ENCODE data around the gene CEP55. TPM values are rescaled to one million over a fixed set of nuclear protein-coding genes. Genes with fewer than 3 reads are reported as not detected.
A peak's percentile ranks its signal among the peaks of the same experiment; 100 is the strongest.

CEP55 gene
- total and polyA plus RNA-seq, 2 of the 8 experiments (the other 6 are each of a cell fraction or from before 2014, with no cell fraction given), result 7.0 to 19.6 TPM

- Histone ChIP-seq H3K14ac (ENCODE audit: insufficient read length) (no peak overlapping the region), H3K9me3 (ENCODE audit: insufficient read depth in 2 of 2, low read depth in 1 of 2, low read length in 1 of 2) (no peaks in the 10 kb centered on the region), H3K79me2 (ENCODE audit: control insufficient read depth in 1 of 2, insufficient read depth in 2 of 2, low read length in 2 of 2) (no peaks in the 10 kb centered on the region), H2BK120ac (replicated peaks; ENCODE audit: low read depth, low read length) (no peak overlapping the region), H4K91ac (replicated peaks; ENCODE audit: insufficient read length, low read length) (no peak overlapping the region), H2BK12ac (ENCODE audit: low read depth, low read length) (0 out of 2 replicates have a peak overlapping the region, but pooled peaks have one; percentile 62), H4K20me1 (replicated peaks in 1 of 2; ENCODE audit: control insufficient read depth in 1 of 2, insufficient read depth in 2 of 2, low read length in 2 of 2) (no peaks in the 10 kb centered on the region), H4K8ac (ENCODE audit: extremely low read depth, insufficient read depth, low read length) (no peak overlapping the region; the same call in 1 of the 2 replicates), H4K5ac (ENCODE audit: insufficient read length, low read depth, low read length) (no peak overlapping the region), H2BK5ac (ENCODE audit: low read depth, low read length) (no peak overlapping the region), H3K4ac (replicated peaks; ENCODE audit: insufficient read length, low read depth, low read length) (no peak overlapping the region), H3K27ac (ENCODE audit: low read depth, low read length) (no peak overlapping the region), H2AK5ac (ENCODE audit: low read depth, low read length) (peak overlapping the region; percentile 88; the same call in 1 of the 2 replicates), H3K9ac (replicated peaks in 1 of 4; ENCODE audit: extremely low read depth in 1 of 4, low read depth in 3 of 4, low read length in 3 of 4) (no peak overlapping the region), H3K36me3 (ENCODE audit: control insufficient read depth in 2 of 4, insufficient read depth in 4 of 4, low read length in 3 of 4) (no peaks in the 10 kb centered on the region), H3K4me2 (ENCODE audit: insufficient read depth in 1 of 2, low read depth in 2 of 2, low read length in 2 of 2) (no peak overlapping the region), H3K23me2 (ENCODE audit: low read depth, low read length) (no peaks in the 10 kb centered on the region), H3K4me1 (replicated peaks in 1 of 4; ENCODE audit: control insufficient read depth in 3 of 4, insufficient read depth in 4 of 4, low read length in 3 of 4) (peaks cover 0 to 3% (median 1%) of the 10 kb centered on the region in 4 experiments; a peak in 3 of 7 replicates), H3K23ac (ENCODE audit: insufficient read length) (no peak overlapping the region), H2BK15ac (ENCODE audit: low read length) (no peak overlapping the region; the same call in 1 of the 2 replicates), H2BK20ac (ENCODE audit: low read length) (no peak overlapping the region), H3K4me3 (ENCODE audit: extremely low read depth in 1 of 4, insufficient read depth in 2 of 4, low read depth in 3 of 4, low read length in 4 of 4) (no peak overlapping the region), H3K27me3 (replicated peaks in 1 of 4; ENCODE audit: control insufficient read depth in 3 of 4, extremely low read depth in 1 of 4, insufficient read depth in 3 of 4, low read length in 3 of 4) (no peaks in the 10 kb centered on the region), H3K56ac (replicated peaks; ENCODE audit: insufficient read length, low read depth, low read length) (no peak overlapping the region), H2AFZ (ENCODE audit: low read length) (no peak overlapping the region), H3K79me1 (ENCODE audit: low read depth, low read length) (no peaks in the 10 kb centered on the region), H3K18ac (ENCODE audit: extremely low read depth, low read length) (no peak overlapping the region)
- FAIRE-seq (no peak), DNase-seq (ENCODE audit: low read depth in 1 of 2, low spot score in 2 of 2) (no peak)
- ChIA-PET CTCF (ENCODE audit: partially characterized antibody) (interaction anchor here (0.6 to 8.9 kb wide), 9 partner anchors 8 to 97 kb away, joined by 3 to 63 read pairs (median 4); partner anchors contain the start of gene MYOF), POLR2A (ENCODE audit: partially characterized antibody) (interaction anchor here (0.8 kb wide), 1 partner anchor 12 kb away, joined by 3 read pairs; no protein-coding TSS in a partner anchor)
- no peak for TF ChIP-seq TBP (IDR thresholded peaks at IDR 0.05; ENCODE audit: low read depth, low read length)
- no peak for TF ChIP-seq KDM1A (IDR thresholded peaks at IDR 0.05; ENCODE audit: borderline replicate concordance, low read length)
- no peak for TF ChIP-seq KDM5A (IDR thresholded peaks at IDR 0.05; ENCODE audit: low read length)
- TF ChIP-seq SIX5 (IDR thresholded peaks at IDR 0.05; ENCODE audit: low read depth, low read length), result no peak
- 72% methylated on average over 7 of the region's 7 CpGs; no CpG with 5 or more reads in 1 of the 2 experiments for WGBS, 2 experiments (ENCODE audit: extremely low coverage in 1 of 2, insufficient coverage in 1 of 2, insufficient read length in 1 of 2, insufficient replicate concordance in 2 of 2, low coverage in 1 of 2, low lambda C conversion rate in 2 of 2, missing lambda C conversion rate in 1 of 2)
Measured at GRCh38 chr10:93473804-93474472, 22.5 kb upstream of the CEP55 start.

All from H1 (cell line).